ENCODE measurements around the gene IQCM.

Gene IQCM

DNA sequence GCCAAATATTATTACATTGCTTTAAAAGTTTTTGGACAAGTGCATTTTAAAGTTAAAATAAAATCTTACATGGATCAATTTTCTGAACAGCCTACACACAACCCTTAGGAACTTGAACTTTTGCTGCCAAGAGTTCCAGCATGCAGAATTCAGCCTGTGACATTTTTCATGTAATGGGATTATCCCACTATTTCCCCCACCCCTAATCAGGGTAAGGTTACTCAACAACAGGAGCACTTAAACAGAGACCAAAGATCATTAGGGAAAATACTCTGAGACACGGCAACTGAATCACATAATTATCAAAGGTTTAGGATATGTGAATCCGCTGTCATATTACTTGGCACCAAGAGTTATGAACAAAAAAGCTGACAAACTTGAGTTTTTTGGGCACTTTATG is 47.2 kb downstream of the IQCM start:
- no peak for DNase-seq (ENCODE audit: low read depth)

DNA sequence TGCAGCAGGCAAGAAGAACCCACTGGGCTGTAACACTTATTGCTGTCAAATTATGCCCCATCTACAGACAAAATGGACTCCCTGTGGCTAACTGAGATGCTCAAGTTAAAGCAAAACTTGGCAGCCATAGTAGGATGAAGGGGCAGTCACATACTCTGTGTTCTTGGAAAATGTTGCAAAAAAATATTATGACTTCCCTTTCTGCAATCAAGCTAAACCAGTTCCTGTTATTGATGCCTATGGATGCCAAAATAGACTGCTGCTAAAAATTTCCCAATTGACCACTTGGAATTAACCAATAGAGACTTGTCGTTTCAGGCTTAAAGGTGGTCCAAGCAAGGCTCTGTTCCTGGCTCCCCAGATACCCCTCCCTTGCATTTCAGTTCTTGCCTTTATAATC is 49.5 kb downstream of the IQCM start:
- DNase-seq (ENCODE audit: low read depth): no peak

DNA sequence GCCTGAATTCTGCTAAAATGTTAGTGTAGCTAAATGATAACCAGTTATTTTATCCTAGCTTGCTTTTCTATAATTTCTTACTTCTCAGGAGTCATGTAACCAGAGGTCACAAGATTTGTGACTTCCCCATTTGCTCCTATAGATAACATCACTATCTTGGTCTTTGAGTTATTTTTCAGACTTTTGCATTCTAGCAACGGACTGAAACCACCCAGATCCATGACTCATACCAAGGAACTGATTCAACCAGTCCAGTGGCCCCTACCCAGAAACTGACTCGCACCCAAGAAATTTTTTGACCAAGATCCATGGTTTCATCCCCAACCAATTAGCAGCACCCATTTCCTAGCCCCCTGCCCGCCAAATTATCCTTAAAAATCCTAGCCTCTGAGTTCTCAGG is 50.0 kb downstream of the IQCM start:
- peak; percentile 32 for DNase-seq (ENCODE audit: low read depth)

DNA sequence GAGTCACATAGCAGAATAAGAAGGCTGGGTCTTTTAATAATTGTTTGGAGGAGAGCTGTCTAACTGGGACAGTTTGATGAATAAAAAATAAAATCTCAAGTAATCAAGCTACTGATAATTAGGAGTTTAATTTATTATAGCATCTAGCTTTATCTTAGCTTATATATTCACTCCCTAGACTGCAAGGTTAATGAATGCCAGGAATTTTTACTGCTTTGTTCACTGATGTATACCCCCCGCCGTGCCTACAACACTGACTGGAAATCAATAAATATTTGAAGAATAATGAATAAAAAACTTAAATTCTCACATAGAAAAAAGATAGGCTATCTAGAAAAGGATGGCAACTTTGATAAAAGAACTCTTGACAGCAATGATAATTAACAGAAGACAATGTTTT is 59.7 kb downstream of the IQCM start:
- DNase-seq (ENCODE audit: low read depth): no peak

DNA sequence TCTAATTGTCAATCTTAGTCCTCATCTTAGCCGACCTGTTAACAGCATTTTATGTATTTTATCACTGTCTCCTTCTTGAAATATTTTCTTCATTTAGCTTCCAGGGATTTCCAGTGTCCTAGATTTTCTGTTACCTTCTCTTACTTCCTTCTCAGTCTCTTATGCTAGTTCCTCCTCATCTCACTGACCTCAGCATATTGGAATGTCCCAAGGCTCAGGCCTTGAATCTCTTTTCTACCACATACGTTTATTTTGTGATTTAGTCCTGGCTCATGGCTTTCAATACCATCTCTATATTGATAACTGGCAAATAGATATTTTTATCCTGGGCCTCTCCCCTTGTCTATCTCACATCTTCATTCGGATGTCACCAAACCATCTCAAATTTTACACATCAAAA is 61.1 kb downstream of the IQCM start:
- no peak for DNase-seq (ENCODE audit: low read depth)

DNA sequence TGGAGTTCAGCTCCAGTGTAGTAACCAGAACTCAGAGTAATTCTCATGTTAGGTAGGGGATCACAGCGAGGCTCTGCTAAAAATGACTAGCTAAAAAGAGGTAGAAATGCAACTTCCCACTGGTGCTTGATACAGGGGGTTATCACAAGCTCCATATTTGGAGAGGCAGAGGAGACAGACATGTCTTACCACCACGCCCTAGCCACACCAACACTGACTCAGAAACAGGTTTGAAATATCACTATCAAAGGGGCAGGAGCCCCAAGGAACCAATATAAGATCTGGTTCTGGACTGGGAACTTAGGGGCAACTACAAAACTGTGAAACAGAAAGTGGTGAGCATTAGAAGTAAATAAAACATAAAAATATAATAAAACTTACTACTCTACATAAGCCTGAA is 62.9 kb downstream of the IQCM start:
- DNase-seq (ENCODE audit: low read depth): no peak

DNA sequence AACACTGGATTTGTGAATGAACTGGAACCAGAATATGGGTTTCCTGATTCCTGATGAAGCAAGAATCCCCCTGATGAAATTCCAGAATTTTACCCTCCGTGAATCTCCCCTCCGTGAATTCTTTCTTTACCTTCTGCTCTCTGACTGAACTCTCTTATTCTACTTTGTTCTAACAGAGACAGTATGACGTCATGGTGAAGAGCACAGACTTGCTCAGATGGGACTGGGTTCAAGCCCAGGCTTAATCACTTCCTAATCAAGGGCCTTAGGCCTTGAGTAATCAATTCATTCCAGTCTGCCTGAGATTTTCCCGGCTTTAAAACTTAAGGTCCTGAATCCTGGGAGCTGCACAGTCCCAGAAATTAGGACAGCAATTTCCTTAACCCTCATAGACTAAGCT is 64.5 kb downstream of the IQCM start:
- DNase-seq (ENCODE audit: low read depth): no peak

DNA sequence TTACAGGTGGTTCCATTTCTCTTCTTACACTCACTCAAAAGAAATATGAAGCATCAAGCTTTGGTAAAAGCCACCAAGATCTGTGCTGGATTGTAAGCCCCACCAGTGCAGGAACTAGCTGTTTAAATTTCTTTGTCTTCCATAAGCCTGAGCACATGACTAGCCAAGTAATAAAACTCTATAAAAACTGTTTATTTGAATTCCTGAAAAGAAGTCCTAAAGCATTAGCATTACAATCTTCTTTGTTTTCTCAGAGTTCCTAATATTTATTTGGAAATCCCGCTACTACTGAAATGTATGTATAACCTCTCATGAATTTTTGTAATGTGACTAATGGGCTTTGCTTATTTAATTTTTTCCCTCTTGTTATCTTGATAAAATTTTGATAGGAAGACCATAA is 65.9 kb downstream of the IQCM start:
- DNase-seq (ENCODE audit: low read depth): no peak

DNA sequence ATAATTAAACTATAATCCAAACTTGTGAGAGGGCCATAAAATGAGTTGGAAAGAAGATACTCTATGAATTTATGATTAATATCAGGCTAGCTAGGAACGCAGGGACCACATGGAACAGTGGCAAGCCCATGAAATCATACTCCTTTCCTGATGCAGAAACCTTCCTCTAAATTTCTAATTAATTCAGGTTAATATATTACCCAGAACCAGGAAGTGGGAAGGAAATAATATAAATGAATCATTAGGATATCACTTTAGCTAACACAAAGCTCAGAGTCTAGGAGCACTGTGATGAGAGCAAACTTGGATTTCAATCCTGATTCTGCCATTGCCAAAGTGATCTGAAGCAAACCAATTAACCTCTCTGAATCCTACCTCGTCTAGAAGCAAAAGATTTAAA is 68.0 kb downstream of the IQCM start:
- DNase-seq (ENCODE audit: low read depth): no peak

DNA sequence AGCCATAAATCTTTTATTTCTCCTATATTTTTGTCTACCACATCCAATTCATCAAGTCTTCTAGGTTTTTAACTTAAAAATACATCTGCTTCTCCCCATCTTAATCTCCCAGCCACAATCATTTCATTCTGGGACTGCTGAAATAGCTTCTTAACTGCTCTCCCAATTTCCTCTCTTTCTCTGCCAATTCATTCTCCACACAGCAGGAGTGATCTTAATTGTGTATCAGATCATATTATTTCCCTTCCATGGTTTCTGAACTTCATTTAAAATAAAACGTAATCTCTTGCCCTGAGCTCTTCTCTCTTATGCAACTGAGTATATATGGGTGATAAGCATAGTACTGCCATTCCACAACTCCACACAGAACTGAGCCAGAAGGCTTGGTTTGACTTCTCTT is 69.4 kb downstream of the IQCM start:
- DNase-seq (ENCODE audit: low read depth): no peak

DNA sequence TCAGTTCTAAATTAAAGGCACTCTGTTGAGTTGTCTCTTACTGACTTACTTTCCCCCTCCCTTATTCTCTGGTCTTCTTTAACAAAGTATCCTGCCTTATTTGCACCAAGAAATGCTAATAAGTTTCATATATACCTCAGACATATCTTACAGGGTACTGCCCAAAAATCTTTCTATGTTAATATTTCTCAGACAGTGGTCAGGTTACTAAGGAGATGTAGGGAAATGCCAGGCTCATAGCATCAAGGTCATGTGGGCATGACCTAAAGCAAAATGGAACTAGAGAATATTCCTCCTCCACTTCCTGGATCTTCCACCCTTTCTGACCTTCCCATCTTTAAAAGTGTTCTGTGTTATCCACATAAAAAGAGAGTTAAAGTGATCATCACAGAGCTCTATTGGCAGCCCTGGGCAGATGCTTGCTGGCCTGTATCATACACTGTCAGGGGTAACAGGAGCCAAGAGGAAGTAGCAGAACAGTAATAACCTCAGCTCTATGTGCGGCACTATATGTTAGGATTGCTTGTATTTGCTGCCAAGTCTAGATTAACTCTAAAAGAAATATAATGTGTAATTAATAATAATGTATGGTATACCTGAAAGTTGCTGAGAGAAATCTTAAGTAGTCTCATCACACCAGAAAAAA is 74.3 kb downstream of the IQCM start:
- DNase-seq (ENCODE audit: low read depth): no peak

DNA sequence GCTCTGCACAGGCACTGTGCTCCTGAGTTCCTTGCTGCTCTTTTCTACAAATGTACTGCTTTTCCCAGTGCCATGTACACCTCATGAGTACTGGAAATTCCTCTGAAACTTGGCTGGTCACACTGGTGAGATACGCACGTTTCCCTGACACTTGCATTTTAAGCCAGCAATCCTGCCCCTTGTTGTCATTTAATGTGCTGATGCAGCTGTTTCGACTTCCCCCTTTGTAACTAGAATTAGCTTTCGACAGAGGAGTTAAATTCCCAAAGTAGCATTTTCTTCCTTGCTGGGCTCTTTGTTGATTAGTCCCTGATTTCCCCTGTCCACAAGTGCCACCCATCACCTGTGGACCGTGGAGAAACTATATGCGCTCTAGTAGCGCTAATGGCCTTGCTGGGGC is 77.5 kb downstream of the IQCM start:
- DNase-seq (ENCODE audit: low read depth): no peak

DNA sequence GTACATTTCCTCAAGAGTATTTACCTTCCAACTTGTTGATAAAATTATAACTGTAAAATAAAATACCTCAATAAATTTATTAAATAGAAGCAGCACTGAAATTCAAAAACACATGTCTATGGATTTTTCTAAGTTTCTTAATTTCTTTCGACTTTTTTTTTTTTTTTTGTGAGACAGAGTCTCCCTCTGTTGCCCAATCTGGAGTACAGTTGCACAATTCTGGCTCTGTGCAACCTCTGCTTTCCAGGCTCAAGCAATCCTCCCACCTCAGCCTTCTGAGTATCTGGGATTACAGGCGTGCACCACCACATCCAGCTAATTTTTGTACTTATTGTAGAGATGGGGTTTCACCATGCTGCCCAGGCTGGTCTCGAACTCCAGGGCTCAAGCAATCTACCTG is 79.8 kb downstream of the IQCM start:
- no peak for DNase-seq (ENCODE audit: low read depth)

DNA sequence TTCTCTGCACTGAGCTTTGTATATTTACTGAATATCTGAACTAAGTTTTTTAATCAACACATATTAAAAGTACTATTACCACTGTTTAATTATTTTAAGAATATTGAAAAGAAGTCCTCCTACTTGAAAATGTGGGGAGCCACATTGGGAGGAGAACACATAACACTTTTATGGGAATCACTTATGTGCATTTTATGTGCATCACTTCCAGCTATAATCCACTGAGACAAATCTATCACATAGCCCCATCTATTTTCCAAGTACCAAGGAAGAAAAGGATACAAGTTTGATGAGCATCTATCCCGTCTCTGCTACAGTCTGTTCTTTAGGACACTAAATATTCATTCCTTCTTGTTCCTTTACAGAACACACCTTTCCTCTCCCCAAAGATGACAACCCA is 87.2 kb downstream of the IQCM start:
- DNase-seq (ENCODE audit: low read depth): no peak

DNA sequence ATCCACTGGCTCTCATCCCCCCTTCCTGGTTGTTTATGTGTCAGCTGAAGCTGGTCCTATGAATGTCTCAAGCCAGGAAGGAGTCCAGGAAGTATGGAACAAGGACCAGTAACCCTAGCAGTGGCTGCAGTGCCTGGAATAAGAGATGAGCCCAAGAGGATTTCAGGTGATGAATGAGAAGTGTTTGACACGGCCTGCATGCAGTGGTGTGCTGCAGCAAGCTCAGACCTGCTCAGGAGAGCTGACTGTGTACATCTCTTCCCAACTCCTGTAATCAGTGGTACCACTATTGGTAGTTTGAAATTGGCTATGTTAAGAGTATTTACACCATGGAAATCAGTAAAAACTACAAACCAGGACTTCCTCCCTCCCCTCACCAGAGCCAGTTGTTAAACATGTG is 88.0 kb downstream of the IQCM start:
- no peak for DNase-seq (ENCODE audit: low read depth)

DNA sequence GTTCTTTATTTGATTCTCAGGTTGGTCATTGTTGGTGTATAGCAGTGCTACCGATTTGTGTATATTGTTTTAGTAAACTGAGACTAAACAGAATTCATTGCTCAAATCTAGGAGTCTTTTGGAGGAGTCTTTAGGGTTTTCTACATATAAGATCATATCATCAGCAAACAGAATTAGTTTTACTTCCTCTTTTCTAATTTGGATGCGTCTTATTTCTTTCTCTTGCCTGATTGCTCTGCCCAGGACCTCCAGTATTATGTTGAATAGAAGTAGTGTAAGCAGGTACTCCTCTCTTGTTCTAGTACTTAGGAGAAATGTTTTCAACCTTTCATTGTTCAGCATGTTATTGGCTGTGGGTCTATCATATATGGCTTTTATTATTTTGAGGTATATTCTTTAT is 92.6 kb downstream of the IQCM start:
- no peak for DNase-seq (ENCODE audit: low read depth)

DNA sequence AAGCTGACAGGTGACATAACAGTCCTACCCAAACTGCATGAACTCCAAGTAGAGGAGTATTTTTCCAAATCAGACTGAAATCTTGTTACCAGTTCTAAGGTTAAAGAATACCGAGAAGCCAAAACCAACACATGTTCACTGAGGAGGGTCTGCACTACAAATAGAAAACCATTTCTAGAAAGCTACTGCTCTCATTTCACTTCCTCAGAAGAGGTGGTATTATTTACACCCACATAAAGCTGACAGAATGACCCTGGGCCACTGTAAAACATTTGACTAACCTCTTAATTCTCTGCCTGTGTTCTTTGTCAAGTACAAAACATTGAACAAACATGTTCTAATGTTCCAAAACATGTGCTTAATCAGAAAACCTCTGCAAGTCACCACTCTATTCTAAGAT is 95.8 kb downstream of the IQCM start:
- no peak for DNase-seq (ENCODE audit: low read depth)

DNA sequence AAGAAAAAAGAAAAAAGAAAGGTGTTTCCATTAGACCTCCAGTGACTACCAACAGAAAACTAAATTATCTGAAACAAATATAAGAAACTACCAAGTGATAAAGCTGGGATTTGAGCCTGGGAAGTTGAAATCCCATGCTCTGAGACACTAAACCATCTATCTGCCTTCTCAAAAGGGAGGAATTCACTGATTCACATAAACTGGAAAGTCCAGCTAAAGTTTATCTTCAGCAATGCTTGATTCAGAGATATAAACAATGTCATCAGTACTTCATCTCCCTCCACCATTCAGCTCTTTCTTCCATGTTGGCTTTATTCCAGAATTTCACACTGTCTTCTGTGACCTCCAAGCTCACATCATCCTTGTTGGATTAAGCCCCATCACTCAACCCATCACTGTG is 96.3 kb downstream of the IQCM start:
- DNase-seq (ENCODE audit: low read depth): no peak

DNA sequence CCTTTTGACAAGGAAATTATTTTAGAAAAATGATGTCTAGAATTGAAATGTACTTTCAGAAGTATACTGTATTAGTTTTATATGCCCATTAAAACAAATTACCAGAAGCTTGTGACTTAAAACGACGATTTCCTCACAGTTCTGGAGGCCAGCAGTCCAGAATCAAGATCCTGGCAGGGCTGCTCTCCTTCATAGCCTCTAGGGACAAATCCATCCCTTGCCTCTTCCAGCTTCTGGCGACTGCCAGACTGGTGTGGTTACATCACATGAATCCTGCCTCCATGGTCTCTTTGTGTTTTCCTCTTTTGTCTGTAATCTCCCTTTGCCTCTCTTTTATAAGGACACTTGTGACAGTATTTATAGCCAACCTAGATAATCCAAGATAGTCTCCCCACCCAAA is 97.1 kb downstream of the IQCM start:
- no peak for DNase-seq (ENCODE audit: low read depth)

DNA sequence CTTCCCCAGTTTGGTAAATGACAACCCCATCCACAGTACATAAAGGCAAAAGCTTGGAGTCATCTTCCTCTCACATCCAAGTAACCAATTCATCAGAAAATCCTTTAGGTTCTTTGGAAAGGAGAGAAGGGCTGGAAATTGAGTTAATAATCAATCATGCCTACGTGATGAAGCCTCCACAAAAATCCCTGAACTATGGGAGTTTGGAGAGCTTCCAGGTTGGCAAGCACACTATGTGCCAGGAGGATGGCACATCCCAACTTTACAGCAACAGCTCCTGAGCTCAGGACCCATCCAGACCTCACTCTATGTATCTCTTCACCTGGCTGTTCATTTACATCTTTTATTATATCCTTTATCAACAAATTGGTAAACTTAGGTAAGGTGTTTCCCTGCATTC is 98.9 kb downstream of the IQCM start:
- DNase-seq (ENCODE audit: low read depth): no peak

DNA sequence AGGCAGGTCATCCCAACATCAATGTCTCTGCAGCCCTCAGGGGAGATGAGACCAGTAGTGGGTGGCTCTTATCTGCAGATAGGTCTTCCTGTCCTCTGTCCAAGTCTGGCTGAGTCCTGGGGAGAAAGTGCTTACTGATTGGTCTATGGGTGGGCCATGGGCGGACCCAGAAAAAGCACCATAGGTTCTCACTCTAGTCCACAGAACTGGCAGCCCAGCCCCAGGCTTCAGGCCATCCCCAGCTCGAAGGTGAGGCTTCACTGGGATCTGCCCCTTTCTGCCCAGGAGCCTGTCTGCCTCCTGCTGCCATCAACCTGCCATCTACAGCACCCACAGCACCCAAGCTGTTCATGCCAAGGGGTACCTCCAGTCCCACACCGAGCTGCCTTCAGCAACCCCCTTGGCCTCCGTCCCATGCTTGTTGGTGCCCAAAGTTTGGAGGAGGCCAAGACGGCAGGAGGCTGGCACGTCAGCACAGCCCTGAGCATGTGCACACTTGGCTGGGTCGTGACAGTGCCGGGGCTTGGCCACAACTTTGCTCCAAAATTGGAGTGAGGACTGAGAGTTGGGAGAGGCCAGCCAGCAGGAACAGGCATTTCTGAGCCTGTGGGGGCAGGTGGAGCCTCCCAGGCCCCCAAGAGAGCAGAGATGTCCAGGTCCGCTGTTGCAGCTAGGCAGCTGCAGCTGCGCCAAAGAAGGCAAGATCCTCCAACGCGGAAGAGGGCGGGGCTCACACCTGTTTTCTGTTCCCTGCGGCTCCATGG is 99.6 kb downstream of the IQCM start:
- DNase-seq (ENCODE audit: low read depth): no peak

DNA sequence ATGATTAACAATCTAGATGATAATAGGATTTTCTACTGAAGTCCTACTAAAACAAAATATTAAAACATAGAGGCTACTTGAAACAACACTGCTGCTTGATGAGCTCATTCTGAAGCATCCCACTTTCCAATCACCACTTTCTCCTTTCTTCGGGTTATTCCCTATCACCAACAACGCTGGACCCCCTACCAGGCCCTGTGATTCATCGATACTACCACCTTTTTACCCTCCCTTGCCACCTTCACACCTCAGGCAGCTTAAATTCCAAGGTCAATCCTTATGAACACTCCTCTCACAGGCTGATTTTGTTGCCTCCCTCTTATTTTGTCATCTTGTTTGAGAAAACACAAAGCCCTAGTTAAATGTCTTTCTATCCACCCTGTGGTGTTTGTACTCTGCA is 102.6 kb downstream of the IQCM start:
- no peak for DNase-seq (ENCODE audit: low read depth)

DNA sequence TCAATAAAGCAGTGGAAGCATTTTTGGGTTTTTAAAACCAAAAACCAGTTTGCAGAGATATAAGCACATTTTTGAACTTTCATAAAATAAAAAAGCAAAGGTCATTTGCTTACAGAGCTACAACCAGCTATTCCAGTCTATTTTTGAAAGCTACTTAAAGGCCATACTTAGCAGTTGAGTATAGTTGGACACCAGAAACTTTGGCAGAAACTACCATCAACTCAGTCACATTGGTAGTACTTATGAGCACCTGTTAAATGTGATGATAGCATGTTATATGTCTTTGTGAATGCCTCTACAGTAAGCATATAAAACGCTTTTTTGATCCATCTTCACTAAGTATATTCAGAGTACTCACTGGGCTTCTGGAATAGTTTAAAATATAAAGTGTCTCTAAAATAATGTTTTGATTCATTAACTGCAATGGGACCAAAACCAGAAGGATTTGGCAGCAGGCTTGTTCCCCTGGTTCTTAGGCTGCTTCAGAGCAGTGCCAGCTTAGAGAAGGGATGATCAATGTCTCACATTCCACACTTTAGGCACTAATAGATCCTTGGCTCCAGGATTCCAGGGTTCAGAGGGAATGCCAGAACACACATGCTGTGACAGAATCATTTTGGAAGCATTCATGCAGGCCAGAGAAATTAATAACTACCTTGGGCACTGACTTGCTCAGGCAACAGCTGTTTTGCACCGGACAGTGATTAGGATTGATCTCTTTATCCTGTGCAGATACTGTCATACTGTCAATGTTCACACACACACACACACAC is 103.9 kb downstream of the IQCM start:
- no peak for DNase-seq (ENCODE audit: low read depth)

Data from fibroblast of the conjunctiva (primary cell).